ENCODE results near the gene NLRP13.

NLRP13 gene

DNA sequence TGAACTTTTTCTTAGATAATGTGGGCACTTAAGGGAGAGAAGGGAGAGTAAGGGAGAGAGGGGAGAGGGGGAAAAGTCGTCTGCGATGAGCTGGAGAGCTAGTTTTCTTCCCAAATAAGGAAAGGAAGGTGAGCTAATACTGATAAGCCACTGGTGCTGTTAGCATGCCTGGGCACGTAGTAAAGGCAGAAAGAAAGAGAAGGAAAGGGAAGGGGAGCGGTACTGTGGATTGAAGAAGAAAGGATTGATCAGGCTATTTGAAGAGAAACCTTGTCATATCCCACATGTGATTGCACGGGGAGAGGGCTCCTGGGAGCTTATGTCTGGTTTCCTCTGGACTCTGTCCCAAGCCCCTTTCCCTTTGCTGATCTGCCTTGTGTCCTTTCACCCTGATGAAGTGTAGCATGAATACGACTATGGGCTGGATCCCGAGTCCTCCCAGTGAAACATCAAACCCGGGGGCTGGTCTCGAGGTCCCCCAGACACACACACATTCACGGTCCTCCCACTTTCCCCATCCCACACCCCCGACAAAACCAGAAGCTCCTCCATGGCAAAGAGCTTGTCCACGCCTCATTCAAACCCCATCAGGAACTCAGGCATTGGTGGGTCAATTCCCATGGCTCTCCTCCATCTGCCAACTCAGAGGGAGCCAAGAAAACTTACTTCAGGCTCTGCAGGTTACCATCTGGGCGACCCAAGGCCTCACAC lies 30.6 kb downstream of the NLRP13 start:
- DNase-seq (ENCODE audit: low read depth): no peak

DNA sequence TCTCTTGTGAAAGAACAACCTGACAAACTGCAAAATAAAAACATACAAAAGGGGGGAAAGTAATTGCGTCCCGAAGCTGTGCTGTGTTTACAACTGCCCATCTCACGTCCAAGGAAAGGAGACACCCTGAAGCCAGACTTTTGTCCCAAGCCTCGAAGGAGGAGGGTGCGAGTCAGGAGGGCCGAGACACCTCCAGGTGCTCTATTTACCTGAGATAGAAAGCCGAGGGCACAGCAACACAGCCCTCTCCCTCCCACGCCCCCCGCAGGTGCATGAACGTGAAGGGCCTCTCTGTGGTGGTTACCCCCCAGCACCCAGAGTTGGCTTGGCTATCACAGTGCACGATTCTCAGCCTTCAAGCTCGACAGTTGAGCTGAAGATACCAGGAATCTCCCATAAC lies 33.2 kb downstream of the NLRP13 start:
- DNase-seq (ENCODE audit: low read depth): no peak

DNA sequence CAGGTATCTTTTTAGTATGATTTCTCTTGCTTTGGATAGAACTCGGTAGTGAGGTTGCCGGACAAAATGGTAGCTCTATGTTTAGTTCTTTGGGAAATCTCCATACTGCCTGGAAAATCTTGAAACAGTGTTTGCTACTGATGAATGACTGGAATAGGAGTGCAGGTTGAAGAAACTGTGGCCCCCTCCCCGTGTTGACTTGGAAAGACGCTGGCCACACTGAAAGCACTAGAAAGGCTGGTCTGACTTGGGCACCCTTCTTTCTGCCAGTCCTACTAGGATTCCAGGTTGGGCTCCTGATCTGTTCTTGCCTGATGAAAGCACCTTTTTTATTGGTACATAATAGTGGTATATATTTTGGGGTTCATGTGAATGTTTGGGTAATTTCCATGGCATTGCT lies 49.5 kb downstream of the NLRP13 start:
- no peak for DNase-seq (ENCODE audit: low read depth)

DNA sequence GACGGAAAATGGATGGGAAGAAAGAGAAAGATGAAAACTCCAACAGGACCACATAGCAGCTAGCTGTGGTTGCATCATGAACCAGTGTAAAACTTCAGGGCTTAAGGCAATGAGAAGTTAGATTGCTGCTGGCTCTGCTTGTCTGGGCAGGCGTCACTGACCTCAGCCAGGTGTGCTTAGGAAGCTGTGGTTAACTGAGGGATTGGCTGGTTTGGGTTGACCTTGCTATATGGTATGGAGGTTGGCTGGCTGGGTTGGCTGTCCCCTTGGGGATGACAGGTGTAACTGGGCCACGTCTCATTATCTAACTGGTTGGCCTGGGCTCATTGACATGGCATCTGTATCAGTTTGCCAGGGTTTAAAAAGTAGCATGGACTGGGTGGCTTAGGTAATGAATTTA lies 54.9 kb downstream of the NLRP13 start:
- no peak for DNase-seq (ENCODE audit: low read depth)

DNA sequence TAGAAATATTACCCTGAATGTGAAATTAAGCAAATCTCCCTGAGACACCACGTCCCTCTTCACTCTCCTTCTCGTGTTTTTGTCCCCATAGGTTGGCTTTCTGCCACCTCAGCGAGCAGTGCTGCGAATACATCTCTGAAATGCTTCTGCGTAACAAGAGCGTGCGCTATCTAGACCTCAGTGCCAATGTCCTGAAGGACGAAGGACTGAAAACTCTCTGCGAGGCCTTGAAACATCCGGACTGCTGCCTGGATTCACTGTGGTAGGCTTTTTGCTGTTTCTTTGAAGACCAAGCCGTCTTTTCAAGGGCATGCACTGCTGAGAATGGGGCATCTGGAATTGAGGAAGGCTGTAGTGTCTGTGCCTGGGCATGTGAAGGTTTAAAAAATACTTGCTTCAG lies 61.4 kb downstream of the NLRP13 start:
- no peak for DNase-seq (ENCODE audit: low read depth)

DNA sequence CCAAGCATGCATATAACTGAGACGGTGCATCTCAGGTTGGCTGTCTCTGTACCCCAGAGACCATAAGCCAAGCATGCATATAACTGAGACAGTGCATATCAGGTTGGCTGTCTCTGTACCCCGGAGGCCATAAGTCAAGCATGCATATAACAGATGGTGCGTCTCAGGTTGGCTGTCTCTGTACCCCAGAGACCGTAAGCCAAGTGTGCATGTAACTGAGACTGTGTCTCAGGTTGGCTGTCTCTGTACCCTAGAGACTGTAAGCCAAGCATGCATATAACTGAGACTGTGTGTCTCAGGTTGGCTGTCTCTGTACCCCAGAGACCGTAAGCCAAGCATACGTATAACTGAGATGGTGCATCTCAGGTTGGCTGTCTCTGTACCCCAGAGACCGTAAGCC lies 65.0 kb downstream of the NLRP13 start:
- DNase-seq (ENCODE audit: low read depth): no peak

DNA sequence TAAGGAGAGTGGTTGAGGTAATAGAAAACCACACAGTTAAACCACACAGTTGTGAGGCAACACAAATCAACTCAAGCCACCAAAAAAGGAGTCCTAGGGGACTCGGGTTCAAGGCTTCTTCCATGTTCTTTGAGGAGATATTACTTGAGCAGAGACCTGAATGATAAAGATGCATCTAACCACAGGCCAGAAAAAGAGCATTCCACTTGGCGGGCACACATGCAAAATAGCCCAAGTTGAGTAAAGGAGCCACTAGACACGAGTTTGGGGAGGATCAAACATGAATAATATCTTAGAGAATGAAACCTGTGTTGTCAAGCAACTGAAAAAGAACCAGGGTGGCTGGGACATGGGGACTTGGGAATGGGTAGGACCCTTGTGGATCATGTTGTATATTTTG lies 65.6 kb downstream of the NLRP13 start:
- no peak for DNase-seq (ENCODE audit: low read depth)

DNA sequence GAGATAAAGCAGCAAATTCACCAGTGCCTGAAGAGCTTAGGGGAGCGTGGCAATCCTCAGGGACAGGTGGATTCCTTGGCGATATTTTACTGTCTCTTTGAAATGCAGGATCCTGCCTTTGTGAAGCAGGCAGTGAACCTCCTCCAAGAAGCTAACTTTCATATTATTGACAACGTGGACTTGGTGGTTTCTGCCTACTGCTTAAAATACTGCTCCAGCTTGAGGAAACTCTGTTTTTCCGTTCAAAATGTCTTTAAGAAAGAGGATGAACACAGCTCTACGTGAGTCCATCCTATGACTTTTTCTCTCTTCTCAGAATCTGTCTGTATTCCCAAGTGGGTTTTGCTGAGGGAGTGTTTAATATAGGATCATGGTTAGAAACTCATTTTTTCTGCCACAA lies 73.2 kb downstream of the NLRP13 start:
- no peak for DNase-seq (ENCODE audit: low read depth)

DNA sequence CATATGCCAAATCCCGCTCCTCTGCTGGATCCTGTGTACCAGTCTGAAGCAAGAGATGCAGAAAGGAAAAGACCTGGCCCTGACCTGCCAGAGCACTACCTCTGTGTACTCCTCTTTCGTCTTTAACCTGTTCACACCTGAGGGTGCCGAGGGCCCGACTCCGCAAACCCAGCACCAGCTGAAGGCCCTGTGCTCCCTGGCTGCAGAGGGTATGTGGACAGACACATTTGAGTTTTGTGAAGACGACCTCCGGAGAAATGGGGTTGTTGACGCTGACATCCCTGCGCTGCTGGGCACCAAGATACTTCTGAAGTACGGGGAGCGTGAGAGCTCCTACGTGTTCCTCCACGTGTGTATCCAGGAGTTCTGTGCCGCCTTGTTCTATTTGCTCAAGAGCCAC lies 73.7 kb downstream of the NLRP13 start:
- no peak for DNase-seq (ENCODE audit: low read depth)

DNA sequence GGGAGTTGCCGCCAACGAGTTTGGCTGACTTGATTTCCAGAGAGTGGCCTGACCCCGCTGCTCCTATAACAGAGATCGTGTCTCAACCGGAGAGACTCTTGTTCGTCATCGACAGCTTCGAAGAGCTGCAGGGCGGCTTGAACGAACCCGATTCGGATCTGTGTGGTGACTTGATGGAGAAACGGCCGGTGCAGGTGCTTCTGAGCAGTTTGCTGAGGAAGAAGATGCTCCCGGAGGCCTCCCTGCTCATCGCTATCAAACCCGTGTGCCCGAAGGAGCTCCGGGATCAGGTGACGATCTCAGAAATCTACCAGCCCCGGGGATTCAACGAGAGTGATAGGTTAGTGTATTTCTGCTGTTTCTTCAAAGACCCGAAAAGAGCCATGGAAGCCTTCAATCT lies 74.2 kb downstream of the NLRP13 start:
- DNase-seq (ENCODE audit: low read depth): no peak

DNA sequence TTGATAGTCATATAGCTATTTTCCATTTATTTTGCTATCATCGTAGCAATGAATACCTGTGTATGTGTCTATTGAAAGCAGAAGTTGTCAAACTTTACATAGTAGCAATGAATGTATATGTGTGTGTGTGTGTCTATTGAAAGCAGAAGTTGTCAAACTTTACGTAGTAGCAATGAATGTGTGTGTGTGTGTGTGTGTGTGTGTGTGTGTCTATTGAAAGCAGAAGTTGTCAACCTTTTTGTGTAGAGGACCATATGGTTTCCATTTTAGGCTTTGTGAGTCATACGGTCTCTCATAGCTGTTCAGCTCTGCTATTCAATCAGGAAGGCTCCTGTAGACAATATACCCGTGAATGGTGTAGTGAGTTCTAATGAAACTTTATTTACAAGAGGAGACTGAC lies 75.0 kb downstream of the NLRP13 start:
- no peak for DNase-seq (ENCODE audit: low read depth)

DNA sequence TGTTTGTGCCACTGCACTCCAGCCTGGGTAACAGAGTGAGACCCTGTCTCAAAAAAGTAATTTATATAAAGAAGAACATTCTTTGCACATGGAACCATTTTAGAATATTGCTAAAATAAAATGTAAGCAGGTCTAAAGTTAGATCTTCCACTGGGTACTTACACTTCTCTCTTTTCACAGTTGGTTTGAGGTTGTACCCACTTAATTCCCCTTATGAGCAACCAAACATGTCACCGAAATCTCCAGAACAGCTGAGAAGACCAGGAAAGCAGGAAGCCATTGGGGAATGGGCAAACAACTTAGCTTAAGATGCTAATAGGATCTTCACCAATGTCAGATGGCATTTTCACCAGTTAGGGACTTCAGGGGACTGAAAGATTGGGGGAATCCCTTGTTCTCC lies 77.0 kb downstream of the NLRP13 start:
- DNase-seq (ENCODE audit: low read depth): no peak
